WTC11 (cell line): Measurements from ENCODE around the gene C17orf58. TPM values are rescaled to one million over a fixed set of nuclear protein-coding genes. Genes with fewer than 3 reads are reported as not detected.

Experiments used
- ATAC-seq: fragments of 200-7000 bp; cut with Tn5 transposase; 2 replicates; pipeline ENCODE4 v1.10.0; 2021; ENCODE audit warnings: mild to moderate bottlenecking, moderate library complexity
- CTCF ChIA-PET: fragments of 300-600 bp; sonication (Branson Sonifier 250); formaldehyde crosslinking; loops from one replicate; lab custom pipeline; 2021; ENCODE audit warnings: antibody characterized with exemption; lab: Charles Lee
- POLR2A ChIA-PET: fragments of 350-600 bp; sonication (Branson Sonifier 250); formaldehyde crosslinking; loops from one replicate; lab custom pipeline; 2021; ENCODE audit warnings: antibody characterized with exemption; lab: Charles Lee
- DNase-seq: peaks from one replicate; pipeline ENCODE4 v3.0.0; 2021; ENCODE audit warnings: low spot score
- H3K27ac Mint-ChIP-seq: 2 replicates; pipeline ENCODE4 v1.8.0; 2021; ENCODE audit warnings: mixed read lengths
- H3K27me3 Mint-ChIP-seq: 2 replicates; pipeline ENCODE4 v1.8.0; 2021; ENCODE audit warnings: low read depth, mild to moderate bottlenecking, moderate library complexity, mixed read lengths
- H3K36me3 Mint-ChIP-seq: 2 replicates; pipeline ENCODE4 v1.8.0; 2021; ENCODE audit warnings: mixed read lengths
- H3K4me1 Mint-ChIP-seq: 2 replicates; pipeline ENCODE4 v1.8.0; 2022; ENCODE audit warnings: mixed read lengths
- H3K4me3 Mint-ChIP-seq: 2 replicates; pipeline ENCODE4 v1.8.0; 2021; ENCODE audit warnings: mild to moderate bottlenecking, moderate library complexity, mixed read lengths
- H3K9me3 Mint-ChIP-seq: 2 replicates; pipeline ENCODE4 v1.8.0; 2021; ENCODE audit warnings: mixed read lengths
- ATF6 ChIP-seq: sonication (generic); formaldehyde crosslinking; IDR thresholded peaks from 2 replicates; pipeline ENCODE4 v1.8.1; 2023; ENCODE audit warnings: mild to moderate bottlenecking, missing genetic modification reagents
- CBFB ChIP-seq: sonication (generic); formaldehyde crosslinking; IDR thresholded peaks from 2 replicates; pipeline ENCODE4 v1.8.1; 2022; ENCODE audit warnings: mild to moderate bottlenecking, low read depth, missing genetic modification reagents
- ELF4 ChIP-seq: sonication (generic); formaldehyde crosslinking; IDR thresholded peaks from 2 replicates; pipeline ENCODE4 v1.8.1; 2022; ENCODE audit warnings: low read depth, mild to moderate bottlenecking, moderate library complexity, missing genetic modification reagents
- FOXP1 ChIP-seq: sonication (generic); formaldehyde crosslinking; IDR thresholded peaks from 2 replicates; pipeline ENCODE4 v1.8.0; 2022; ENCODE audit warnings: missing genetic modification reagents, mild to moderate bottlenecking, moderate library complexity, borderline replicate concordance
- GABPB1 ChIP-seq: sonication (generic); formaldehyde crosslinking; IDR thresholded peaks from 2 replicates; pipeline ENCODE4 v1.8.1; 2023; ENCODE audit warnings: mild to moderate bottlenecking, missing genetic modification reagents
- MYBL2 ChIP-seq: sonication (generic); formaldehyde crosslinking; IDR thresholded peaks from 2 replicates; pipeline ENCODE4 v1.8.1; 2023; ENCODE audit warnings: mild to moderate bottlenecking, moderate library complexity, missing genetic modification reagents
- NFYB ChIP-seq: sonication (generic); formaldehyde crosslinking; conservative IDR thresholded peaks from 2 replicates; pipeline ENCODE4 v1.8.0; 2022; ENCODE audit warnings: low read depth, missing genetic modification reagents
- NR3C1 ChIP-seq: sonication (generic); formaldehyde crosslinking; conservative IDR thresholded peaks from 2 replicates; pipeline ENCODE4 v1.8.1; 2023; ENCODE audit warnings: low read depth, mild to moderate bottlenecking, missing genetic modification reagents
- STAT6 ChIP-seq: sonication (generic); formaldehyde crosslinking; conservative IDR thresholded peaks from 2 replicates; pipeline ENCODE4 v1.8.1; 2023; ENCODE audit warnings: mild to moderate bottlenecking, low read depth, missing genetic modification reagents, moderate library complexity
- TCF7 ChIP-seq: sonication (generic); formaldehyde crosslinking; IDR thresholded peaks from 2 replicates; pipeline ENCODE4 v1.8.0; 2022; ENCODE audit warnings: mild to moderate bottlenecking, low read depth, missing genetic modification reagents, moderate library complexity
- ZNF396 ChIP-seq: fragments of 250-450 bp; sonication (Bioruptor Pico); IDR thresholded peaks from 2 replicates; pipeline ENCODE4 v1.8.0; 2021; ENCODE audit warnings: mild to moderate bottlenecking, moderate library complexity, borderline replicate concordance
- ZNF416 ChIP-seq: fragments of 250-450 bp; sonication (Bioruptor Pico); IDR thresholded peaks from 2 replicates; pipeline ENCODE4 v1.9.0; 2021; ENCODE audit warnings: mild to moderate bottlenecking, inconsistent platforms
- ZSCAN18 ChIP-seq: fragments of 250-450 bp; sonication (Bioruptor Pico); IDR thresholded peaks from 2 replicates; pipeline ENCODE4 v2.1.2; 2022; ENCODE audit warnings: mild to moderate bottlenecking, moderate library complexity
- total RNA-seq: library from RNA; stranded (reverse); gene quantifications from 3 replicates; pipeline ENCODE4 v1.2.3, GENCODE V29; 2021
- TF ChIP-seq, protein P1 (sequence below): fragments of 250-450 bp; sonication (Bioruptor Pico); IDR thresholded peaks from 2 replicates; pipeline ENCODE4 v1.8.0; 2021; ENCODE audit warnings: mild to moderate bottlenecking
- TF ChIP-seq, protein P2 (sequence below): fragments of 250-450 bp; sonication (Bioruptor Pico); IDR thresholded peaks from 2 replicates; pipeline ENCODE4 v1.9.0; 2021; ENCODE audit warnings: mild to moderate bottlenecking
- TF ChIP-seq, protein P3 (sequence below): sonication (generic); formaldehyde crosslinking; IDR thresholded peaks from 2 replicates; pipeline ENCODE4 v1.8.1; 2022; ENCODE audit warnings: mild to moderate bottlenecking, moderate library complexity, missing genetic modification reagents
- TF ChIP-seq, protein P4 (sequence below): sonication (generic); formaldehyde crosslinking; IDR thresholded peaks from 2 replicates; pipeline ENCODE4 v1.8.1; 2023; ENCODE audit warnings: mild to moderate bottlenecking, missing genetic modification reagents
- TF ChIP-seq, protein P5 (sequence below): fragments of 250-450 bp; sonication (Bioruptor Pico); IDR thresholded peaks from 2 replicates; pipeline ENCODE4 v1.9.0; 2021; ENCODE audit warnings: moderate library complexity, mild to moderate bottlenecking, inconsistent platforms, borderline replicate concordance
- TF ChIP-seq, protein P6 (sequence below): sonication (generic); formaldehyde crosslinking; IDR thresholded peaks from 2 replicates; pipeline ENCODE4 v1.8.0; 2022; ENCODE audit warnings: missing genetic modification reagents

C17orf58 gene
- total RNA-seq, 1 experiment from 2014 or later: 28.2 TPM

DNA sequence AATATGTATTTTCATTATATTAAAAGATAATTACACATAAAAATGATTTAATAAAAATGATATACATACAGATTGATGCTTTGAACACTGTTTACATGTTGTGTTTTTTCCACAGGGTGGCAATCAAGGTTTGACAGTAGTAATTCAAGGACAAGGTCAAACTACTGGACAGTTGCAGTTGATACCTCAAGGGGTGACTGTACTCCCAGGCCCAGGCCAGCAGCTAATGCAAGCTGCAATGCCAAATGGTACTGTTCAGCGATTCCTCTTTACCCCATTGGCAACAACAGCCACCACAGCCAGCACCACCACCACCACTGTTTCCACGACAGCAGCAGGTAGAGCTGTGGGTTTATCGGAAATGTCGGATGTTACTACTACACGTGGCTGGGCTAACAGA, 52.2 kb downstream of the C17orf58 start:
- POLR2A ChIA-PET: no interaction called here
- TF ChIP-seq MYBL2 (CRISPR knock-in tag): no peak
- TF ChIP-seq ZNF396 (CRISPR knock-in tag): no peak
- TF ChIP-seq ELF4 (CRISPR knock-in tag): no peak
- TF ChIP-seq, protein P1, sequence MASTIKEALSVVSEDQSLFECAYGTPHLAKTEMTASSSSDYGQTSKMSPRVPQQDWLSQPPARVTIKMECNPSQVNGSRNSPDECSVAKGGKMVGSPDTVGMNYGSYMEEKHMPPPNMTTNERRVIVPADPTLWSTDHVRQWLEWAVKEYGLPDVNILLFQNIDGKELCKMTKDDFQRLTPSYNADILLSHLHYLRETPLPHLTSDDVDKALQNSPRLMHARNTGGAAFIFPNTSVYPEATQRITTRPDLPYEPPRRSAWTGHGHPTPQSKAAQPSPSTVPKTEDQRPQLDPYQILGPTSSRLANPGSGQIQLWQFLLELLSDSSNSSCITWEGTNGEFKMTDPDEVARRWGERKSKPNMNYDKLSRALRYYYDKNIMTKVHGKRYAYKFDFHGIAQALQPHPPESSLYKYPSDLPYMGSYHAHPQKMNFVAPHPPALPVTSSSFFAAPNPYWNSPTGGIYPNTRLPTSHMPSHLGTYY (CRISPR knock-in tag): no peak
- no peak for TF ChIP-seq STAT6 (CRISPR knock-in tag)
- TF ChIP-seq, protein P2, sequence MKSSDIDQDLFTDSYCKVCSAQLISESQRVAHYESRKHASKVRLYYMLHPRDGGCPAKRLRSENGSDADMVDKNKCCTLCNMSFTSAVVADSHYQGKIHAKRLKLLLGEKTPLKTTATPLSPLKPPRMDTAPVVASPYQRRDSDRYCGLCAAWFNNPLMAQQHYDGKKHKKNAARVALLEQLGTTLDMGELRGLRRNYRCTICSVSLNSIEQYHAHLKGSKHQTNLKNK (CRISPR knock-in tag): no peak
- no peak for TF ChIP-seq ZSCAN18
- no peak for TF ChIP-seq ATF6 (CRISPR knock-in tag)
- TF ChIP-seq, protein P3, sequence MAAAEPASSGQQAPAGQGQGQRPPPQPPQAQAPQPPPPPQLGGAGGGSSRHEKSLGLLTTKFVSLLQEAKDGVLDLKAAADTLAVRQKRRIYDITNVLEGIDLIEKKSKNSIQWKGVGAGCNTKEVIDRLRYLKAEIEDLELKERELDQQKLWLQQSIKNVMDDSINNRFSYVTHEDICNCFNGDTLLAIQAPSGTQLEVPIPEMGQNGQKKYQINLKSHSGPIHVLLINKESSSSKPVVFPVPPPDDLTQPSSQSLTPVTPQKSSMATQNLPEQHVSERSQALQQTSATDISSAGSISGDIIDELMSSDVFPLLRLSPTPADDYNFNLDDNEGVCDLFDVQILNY (CRISPR knock-in tag): no peak
- TF ChIP-seq, protein P4, sequence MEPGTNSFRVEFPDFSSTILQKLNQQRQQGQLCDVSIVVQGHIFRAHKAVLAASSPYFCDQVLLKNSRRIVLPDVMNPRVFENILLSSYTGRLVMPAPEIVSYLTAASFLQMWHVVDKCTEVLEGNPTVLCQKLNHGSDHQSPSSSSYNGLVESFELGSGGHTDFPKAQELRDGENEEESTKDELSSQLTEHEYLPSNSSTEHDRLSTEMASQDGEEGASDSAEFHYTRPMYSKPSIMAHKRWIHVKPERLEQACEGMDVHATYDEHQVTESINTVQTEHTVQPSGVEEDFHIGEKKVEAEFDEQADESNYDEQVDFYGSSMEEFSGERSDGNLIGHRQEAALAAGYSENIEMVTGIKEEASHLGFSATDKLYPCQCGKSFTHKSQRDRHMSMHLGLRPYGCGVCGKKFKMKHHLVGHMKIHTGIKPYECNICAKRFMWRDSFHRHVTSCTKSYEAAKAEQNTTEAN (CRISPR knock-in tag): no peak
- TF ChIP-seq FOXP1 (CRISPR knock-in tag): no peak
- TF ChIP-seq NR3C1 (CRISPR knock-in tag): no peak
- TF ChIP-seq, protein P5, sequence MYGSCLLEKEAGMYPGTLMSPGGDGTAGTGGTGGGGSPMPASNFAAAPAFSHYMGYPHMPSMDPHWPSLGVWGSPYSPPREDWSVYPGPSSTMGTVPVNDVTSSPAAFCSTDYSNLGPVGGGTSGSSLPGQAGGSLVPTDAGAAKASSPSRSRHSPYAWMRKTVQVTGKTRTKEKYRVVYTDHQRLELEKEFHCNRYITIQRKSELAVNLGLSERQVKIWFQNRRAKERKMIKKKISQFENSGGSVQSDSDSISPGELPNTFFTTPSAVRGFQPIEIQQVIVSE (CRISPR knock-in tag): no peak
- TF ChIP-seq GABPB1: no peak
- no peak for TF ChIP-seq ZNF416
- TF ChIP-seq, protein P6, sequence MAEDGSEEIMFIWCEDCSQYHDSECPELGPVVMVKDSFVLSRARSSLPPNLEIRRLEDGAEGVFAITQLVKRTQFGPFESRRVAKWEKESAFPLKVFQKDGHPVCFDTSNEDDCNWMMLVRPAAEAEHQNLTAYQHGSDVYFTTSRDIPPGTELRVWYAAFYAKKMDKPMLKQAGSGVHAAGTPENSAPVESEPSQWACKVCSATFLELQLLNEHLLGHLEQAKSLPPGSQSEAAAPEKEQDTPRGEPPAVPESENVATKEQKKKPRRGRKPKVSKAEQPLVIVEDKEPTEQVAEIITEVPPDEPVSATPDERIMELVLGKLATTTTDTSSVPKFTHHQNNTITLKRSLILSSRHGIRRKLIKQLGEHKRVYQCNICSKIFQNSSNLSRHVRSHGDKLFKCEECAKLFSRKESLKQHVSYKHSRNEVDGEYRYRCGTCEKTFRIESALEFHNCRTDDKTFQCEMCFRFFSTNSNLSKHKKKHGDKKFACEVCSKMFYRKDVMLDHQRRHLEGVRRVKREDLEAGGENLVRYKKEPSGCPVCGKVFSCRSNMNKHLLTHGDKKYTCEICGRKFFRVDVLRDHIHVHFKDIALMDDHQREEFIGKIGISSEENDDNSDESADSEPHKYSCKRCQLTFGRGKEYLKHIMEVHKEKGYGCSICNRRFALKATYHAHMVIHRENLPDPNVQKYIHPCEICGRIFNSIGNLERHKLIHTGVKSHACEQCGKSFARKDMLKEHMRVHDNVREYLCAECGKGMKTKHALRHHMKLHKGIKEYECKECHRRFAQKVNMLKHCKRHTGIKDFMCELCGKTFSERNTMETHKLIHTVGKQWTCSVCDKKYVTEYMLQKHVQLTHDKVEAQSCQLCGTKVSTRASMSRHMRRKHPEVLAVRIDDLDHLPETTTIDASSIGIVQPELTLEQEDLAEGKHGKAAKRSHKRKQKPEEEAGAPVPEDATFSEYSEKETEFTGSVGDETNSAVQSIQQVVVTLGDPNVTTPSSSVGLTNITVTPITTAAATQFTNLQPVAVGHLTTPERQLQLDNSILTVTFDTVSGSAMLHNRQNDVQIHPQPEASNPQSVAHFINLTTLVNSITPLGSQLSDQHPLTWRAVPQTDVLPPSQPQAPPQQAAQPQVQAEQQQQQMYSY (CRISPR knock-in tag): no peak
- TF ChIP-seq TCF7 (CRISPR knock-in tag): no peak
- TF ChIP-seq CBFB (CRISPR knock-in tag): no peak
- TF ChIP-seq NFYB (CRISPR knock-in tag): no peak

More for the DNA sequence above, 52.2 kb downstream of the C17orf58 start:
- H3K4me3 Mint-ChIP-seq: no peak overlapping the region
- H3K27ac Mint-ChIP-seq: no peak overlapping the region
- H3K27me3 Mint-ChIP-seq: no peaks in the 10 kb centered on the region
- ATAC-seq (no peak), DNase-seq (no peak)
- no peaks in the 10 kb centered on the region for H3K4me1 Mint-ChIP-seq
- no peaks in the 10 kb centered on the region for H3K9me3 Mint-ChIP-seq
- CTCF ChIA-PET: interaction anchor here (1.4 to 1.9 kb wide), 2 partner anchors 12 to 15 kb away, joined by 3 to 18 read pairs; no protein-coding TSS in a partner anchor
- H3K36me3 Mint-ChIP-seq: peaks cover 89% of the 10 kb centered on the region
